Renal cortical epithelial cell (primary cell): ENCODE data around the gene HYKK. TPM values are rescaled to one million over a fixed set of nuclear protein-coding genes. Genes with fewer than 3 reads are reported as not detected.

Experiments
- total RNA-seq: library from RNA; depleted of rRNA; stranded (reverse); fragments of >200 nt; gene quantifications from 2 replicates; pipeline ENCODE4 v1.2.3, GENCODE V29; 2014

The HYKK gene
- total RNA-seq, 1 donor from 2014 or later = 4.8 TPM

Other genes with a start within 250 kb of the HYKK start
- 3.3 and 11.1 TPM in 2 replicates for gene DNAJA4, start 243.0 kb upstream of the HYKK start, total RNA-seq
- gene SKIC8, start 208.0 kb upstream of the HYKK start, total RNA-seq = 60.6 and 89.1 TPM in 2 replicates
- gene CRABP1, start 167.2 kb upstream of the HYKK start, total RNA-seq = not detected in 2 replicates
- gene IREB2, start 69.4 kb upstream of the HYKK start, total RNA-seq = 68.5 and 70.2 TPM in 2 replicates
- 266 and 558 TPM in 2 replicates for gene PSMA4, start 32.9 kb downstream of the HYKK start, total RNA-seq
- 4.1 and 6.6 TPM in 2 replicates for gene CHRNA5, start 57.9 kb downstream of the HYKK start, total RNA-seq
- gene CHRNA3, start 113.4 kb downstream of the HYKK start, total RNA-seq = not detected in 2 replicates
- gene CHRNB4, start 133.6 kb downstream of the HYKK start, total RNA-seq = 0.15 TPM in 1 of 2 replicates, not detected in the other